G401 (cell line): ENCODE data around the gene MICALL2. TPM values are rescaled to one million over a fixed set of nuclear protein-coding genes. Genes with fewer than 3 reads are reported as not detected.

Source experiments
- DNase-seq: peaks from one replicate; pipeline ENCODE4 v3.0.0-alpha.2; 2015; ENCODE audit warnings: low spot score
- in situ Hi-C: cut with HindIII; loops from 2 replicates; pipeline ENCODE4 v1.10.0; 2016; ENCODE audit warnings: low sequenced_read_pairs, mixed read lengths
- total RNA-seq: library from RNA; depleted of rRNA; stranded (reverse); fragments of >200 nt; shearing (Covaris generic); gene quantifications from 2 replicates; pipeline ENCODE4 v1.2.3, GENCODE V29; 2014; rRNA removed

MICALL2 gene
- total RNA-seq, 1 experiment from 2014 or later, result 13.0 TPM

DNA sequence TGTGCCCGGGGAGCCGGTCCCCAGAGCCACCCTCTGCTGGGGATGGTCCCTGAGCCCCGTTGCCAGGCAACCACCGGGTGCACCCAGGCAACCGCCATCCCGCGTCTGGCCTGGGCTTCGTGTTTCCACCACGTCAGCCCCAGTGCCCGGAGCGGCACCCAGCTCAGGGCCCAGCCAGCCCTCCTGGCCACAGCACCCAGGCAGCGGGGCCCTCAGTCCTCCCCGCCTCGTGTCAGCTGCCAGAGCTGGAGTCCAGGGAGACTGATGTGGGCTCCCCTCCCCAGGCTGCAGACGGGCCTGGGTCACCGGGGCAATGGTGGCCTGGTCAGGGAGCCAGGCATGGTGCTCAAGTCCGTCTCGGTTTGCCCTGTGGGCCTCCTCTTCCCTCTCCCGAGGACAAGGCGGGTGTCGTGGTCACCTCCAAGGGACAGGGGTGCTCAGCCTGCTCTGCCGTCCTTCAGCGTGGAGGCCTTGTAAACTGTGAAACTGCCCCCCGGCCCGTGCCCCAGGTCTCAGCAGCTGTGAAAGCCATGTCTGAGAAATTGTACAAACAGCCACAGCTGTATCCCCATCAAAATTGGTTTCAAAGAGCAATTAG, 72.5 kb downstream of the MICALL2 start:
- no peak for DNase-seq
- in situ Hi-C loops, result no loop called here

DNA sequence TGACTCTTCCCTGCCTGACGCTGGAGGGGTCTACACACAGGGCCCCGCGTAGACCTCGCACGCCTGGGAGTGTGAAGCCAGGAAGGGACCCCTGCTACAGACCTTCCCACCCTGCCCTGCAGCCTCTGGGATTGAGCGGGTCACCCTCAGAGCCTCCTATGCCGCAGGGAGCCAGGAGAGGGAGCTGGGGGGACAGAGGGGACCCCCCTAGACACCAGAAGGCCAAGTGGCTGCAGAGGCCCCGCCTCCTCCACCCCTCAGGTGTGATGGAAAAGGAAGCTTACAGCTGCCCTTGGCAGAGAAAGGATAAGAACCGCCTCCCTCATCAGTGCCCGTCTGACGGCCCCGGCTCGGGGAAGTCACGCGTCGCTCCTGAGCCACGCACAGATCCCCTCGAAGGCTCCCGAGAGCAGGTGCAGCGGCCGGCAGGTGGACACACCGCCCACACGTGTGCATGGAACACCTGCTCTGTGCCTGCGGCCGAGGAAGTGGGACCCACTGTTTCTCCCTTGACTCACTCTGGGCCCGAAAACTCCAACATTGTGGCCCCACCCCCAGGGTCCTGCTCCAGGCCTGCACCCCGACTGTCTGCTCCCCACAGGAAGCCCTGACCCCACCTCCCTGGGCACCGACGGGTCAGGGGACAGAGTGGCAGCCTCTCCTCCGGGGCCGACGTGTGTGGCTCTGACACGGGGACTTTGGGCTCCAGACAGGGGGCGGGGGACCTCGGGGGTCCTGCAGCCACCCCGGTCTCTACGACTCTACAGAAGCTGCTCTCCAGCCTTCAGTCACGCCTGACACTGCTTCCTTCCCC, 73.3 kb downstream of the MICALL2 start:
- in situ Hi-C loops, result no loop called here
- DNase-seq, result no peak

DNA sequence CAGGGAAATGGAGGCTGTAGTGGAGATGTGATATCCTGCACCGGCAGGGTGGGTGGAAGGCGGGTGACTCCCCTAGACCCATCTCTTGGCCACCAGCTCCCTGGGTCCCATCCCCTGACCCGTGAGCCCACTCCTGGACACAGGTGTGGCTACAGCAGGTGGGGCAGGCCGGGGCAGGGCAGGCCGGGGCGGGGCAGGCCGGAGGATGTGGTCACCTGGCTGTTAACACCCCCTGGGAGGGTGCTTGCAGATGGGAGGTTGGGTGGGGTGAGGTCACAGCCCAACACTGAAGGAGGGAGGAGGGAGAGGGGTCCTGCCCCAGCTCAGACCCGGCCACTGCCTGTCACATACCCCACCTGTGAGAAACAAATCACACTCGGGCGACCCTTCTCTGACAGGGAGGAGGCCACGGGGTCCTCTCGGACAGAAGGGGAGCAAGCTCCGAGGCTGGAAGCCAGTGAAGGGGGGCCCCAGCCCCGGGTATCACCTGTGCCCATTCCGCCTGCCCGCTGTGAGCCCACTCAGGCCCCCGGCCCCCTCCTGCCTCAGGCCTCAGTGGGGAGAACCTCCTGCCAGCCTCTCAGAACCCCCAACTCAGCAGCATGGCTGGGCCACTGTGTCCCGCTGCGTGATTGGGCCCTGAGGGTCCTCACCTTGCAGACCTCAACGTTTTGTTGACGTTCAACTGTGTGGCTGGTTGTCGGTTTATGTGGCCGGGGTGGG, 74.0 kb downstream of the MICALL2 start:
- in situ Hi-C loops, result no loop called here
- DNase-seq, result no peak

Other genes starting within 250 kb of the MICALL2 start
- 0.10 and 0.25 TPM in 2 replicates for gene UNCX, start 226.6 kb downstream of the MICALL2 start, total RNA-seq
- 96.8 and 104 TPM in 2 replicates for gene INTS1, start 44.9 kb upstream of the MICALL2 start, total RNA-seq
- 12.6 and 16.7 TPM in 2 replicates for gene MAFK, start 71.2 kb upstream of the MICALL2 start, total RNA-seq
- 0.49 and 1.8 TPM in 2 replicates for gene TMEM184A, start 96.7 kb upstream of the MICALL2 start, total RNA-seq
- gene PSMG3, start 110.6 kb upstream of the MICALL2 start, total RNA-seq, result 97.4 and 104 TPM in 2 replicates
- gene ELFN1, start 210.8 kb upstream of the MICALL2 start, total RNA-seq, result 7.6 and 22.2 TPM in 2 replicates